Astrocyte (in vitro differentiated cells and primary cell): ENCODE results near the gene MCM3AP.

Source experiments
- CTCF ChIP-seq: IDR thresholded peaks from 2 replicates; pipeline ENCODE4 v1.5.1; 2011; ENCODE audit warnings: low read depth, mild to moderate bottlenecking, inconsistent platforms, low read length, moderate library complexity; ENCODE audit not compliant: insufficient read depth
- EZH2 ChIP-seq: IDR thresholded peaks from 2 replicates; pipeline ENCODE4 v1.6.1; 2012; ENCODE audit warnings: mild to moderate bottlenecking, low read length, inconsistent platforms; ENCODE audit not compliant: insufficient read depth

- TF ChIP-seq CTCF (no peak), EZH2 (no peak)
Observed at GRCh38 chr21:46268371-46268770, 17.0 kb downstream of the MCM3AP start.
